EL (cell line): ENCODE measurements around the gene MBP.
"Not testable (repeated sequence)": the region's sequence is repeated elsewhere in the genome, so short reads cannot be mapped to it uniquely, and the experiment has no call there.

ENCODE experiments used
- DNase-seq: peaks from one replicate; pipeline ENCODE4 v3.0.0-alpha.2; 2016

The MBP gene

GRCh38 chr18:76982038-76982437 is 150.5 kb downstream of the MBP start:
- DNase-seq = no peak

- no peak for DNase-seq
Measured at GRCh38 chr18:76981396-76981968, 151.1 kb downstream of the MBP start.

DNA sequence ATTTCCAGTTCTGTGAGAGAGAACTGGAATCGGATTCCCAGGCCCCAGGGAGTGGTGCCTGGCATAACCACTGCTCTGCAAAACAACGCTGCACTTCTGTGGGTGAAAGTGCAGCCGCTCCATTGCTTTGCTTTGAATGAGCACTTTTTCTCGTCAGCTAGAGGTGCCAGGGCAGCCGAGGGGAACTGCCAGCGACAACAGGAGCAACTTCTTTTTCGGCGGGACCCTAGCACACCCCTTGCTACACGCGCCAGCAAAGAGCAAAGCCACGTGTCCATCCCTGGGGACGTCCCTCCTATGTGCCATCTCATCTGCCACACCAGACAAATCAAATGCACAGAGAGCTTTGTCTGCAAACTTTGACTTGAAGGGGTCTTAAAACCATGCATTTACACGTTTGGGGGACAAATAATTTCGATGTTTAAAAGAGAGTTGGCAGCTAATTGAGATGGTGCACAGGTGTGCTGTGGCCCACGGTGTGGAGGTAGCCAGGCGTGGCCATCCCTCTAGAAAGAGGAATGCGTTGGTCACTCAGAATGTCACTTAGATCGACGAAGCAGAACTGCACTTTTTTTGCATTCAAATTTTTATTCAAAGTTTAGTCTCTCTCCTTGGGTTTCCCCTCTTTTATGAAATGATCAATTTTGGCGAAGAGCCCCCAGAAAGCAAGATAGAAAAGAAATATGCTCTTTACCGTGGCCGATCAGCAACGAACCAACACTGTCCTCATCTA is 151.8 kb downstream of the MBP start:
- no peak for DNase-seq

- DNase-seq = no peak
Measured at GRCh38 chr18:76979906-76980305, 152.7 kb downstream of the MBP start.

GRCh38 chr18:76979111-76979751 is 153.4 kb downstream of the MBP start:
- DNase-seq = no peak

DNA sequence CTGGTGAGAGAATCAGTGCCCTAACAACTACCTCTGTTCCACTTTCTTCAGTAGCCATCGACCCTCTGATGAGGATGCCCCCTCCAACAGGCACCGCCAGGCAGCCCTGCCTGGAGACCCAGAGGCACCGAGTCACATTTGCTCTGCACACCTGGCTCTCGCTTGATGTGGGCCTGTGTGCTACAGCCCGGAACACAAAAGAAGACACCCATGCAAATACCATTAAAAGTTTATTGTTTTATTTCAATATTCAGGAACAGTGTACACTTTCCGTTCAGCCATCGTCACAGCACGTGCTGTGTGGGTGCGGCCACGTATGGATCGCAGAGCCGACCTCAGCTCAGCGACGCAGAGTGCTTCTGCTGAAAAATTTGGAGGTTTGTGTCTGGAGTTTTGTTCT is 154.0 kb downstream of the MBP start:
- no peak for DNase-seq

DNA sequence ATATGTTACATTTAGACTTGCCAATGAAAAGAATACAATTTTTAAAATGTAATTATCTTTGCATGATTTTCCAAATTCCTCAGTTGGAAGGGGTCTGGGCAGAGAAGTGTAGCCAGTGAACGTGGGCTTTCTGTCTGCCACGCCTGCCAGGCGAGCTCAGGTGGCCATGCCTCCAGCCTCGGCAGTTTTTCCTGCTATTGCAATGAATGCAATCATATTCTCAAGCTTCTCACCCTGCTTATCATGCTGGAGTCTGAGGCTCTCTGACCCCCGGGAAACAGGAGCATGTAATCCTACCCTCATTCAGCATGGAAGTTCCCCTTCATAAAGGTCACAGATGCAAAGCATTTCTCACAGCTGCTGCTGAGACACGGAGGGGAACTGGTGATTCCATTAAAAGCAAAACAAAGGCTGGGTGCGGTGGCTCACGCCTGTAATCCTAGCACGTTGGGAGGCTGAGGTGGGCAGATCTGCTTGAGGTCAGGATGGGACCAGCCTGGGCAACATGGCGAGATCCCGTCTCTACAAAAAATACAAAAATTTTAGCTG is 154.8 kb downstream of the MBP start:
- DNase-seq = no peak

DNA sequence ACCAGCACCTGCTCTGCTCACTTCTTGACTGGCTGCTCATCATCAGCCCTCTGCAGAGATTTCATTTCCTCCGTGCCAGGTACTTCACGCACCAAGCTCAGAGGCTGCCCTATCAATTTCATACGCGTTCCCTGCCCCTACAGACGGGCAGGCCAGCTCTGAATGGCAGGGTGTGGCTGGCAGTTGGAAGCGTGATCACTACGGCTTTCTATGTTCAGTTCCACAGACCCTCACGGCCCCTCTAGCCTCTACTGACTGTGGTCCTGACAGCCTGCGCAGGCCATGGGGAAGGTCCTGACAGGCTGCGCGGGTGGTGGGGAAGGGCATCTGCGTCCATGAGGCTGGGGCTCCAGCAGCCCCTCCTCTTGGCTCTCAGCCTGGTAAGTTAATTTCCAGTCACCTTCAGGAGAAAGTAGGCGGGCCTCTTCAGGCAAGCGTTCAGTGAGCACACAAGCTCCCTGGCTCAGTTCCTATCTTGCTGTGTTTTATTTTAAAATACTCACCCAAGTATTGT is 155.4 kb downstream of the MBP start:
- DNase-seq = no peak

DNA sequence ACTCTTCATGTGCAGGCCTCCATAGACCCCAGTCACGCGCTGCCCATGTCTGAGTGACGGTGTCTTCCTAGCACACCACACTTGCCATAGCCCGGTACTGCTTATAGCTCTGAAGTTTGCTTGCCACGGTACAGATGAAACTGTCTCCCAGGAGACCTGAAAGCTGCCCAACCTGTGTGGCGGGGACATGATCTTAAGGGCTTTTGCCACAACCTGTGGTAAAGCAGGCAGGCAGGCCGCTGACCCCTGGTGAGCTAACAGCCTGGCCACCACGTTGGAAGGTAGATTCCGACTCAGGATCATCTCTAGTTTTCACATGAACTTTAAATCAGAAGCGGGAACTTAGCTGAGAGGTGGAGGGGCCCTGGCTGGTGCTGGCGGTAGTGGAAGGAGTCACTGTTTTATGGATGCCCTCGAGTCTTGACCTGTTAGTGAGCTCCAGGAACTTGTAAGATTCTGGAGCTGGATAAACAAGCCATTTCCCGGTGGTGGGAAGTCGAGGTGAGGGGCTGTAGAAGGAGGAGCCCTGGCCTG is 156.9 kb downstream of the MBP start:
- no peak for DNase-seq

- DNase-seq = no peak
Measured at GRCh38 chr18:76974386-76974785, 158.2 kb downstream of the MBP start.

- no peak for DNase-seq
Measured at GRCh38 chr18:76973520-76974266, 158.9 kb downstream of the MBP start.

DNA sequence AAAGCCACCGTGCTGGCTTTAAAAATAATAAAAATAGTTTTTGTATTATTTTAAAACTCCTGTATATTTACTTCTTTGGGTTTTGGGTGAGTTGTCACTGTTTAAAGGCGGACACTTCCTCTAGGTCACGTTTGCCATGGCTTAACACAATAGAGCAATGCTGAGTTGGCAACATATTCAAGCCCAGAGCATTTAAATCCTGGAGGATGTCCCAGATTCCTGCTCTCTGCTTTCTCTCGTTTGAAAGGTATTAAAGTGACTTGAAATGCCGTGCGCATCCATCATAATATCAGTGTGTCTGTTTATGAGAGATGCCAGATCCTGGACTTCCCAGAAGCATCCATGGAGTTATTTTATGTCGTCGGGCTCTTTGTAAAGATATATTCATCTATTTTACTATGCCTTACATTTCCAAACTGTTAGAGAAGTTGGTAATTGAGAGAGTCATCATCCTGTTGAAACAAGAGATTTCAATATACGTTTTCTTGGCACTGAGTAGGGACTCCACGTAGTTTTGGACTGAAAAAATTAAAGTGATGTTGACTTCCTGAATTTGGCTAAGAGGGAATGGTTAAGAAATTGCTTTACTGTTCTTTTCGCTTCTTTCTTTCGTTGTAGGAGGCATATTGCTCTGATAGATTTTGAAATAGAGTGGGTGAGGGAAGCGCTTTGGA is 159.6 kb downstream of the MBP start:
- DNase-seq = no peak

DNA sequence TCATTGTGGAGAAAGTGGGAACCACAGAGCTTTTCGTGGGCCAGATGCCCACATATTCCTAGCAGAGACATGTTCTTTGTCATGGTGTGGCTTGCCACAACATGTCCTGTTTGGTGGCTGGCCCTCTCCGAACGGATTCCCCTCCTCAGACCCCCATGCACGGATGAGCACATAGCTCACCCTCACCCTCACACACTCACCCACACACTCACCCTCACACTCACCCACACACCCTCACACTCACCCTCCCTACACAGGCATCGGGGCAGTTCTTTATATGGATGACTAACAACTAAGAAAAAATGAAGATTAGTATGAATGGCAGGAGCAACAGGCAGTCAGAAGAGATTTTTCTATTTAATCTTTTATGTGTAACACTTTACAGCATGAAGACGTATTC is 160.3 kb downstream of the MBP start:
- DNase-seq = no peak

DNA sequence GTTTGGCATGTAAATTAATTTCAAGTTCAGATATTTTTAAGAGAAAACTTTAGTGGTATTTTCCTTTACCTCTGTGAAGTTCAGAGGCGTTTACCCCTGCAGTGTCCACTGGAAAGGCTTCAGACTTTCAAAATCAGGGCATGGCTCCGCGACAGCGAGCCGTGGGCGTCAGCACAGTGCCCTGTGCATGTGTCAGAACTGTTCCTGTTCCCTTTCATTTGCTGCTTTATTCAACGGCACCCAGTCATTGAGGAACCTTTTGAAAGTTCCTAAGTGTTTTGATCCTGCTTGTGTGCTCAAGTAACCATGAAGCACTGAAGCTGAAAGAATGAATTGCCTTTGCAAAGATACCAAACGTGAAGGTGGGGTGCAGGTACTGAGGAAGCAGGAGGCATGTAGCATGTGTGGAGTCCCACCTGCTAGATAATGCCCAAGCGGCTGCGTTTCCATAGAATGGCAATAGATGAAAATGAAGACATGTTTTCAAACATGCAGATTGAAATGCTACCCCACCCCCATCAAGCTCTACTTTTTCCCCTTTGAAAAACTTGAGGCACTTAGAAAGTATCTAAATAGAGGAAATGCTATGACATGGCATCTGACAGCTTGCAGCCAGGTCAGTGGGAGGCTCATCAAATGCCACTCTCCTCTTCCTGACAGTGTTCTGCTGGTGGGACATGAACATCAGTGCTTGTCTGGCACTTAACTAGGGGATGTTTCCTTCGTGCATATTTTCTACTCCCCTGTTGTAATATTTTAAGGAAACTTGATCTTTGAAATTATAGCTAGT is 161.6 kb downstream of the MBP start:
- DNase-seq = no peak

GRCh38 chr18:76967721-76968472 is 164.7 kb downstream of the MBP start:
- no peak for DNase-seq

DNA sequence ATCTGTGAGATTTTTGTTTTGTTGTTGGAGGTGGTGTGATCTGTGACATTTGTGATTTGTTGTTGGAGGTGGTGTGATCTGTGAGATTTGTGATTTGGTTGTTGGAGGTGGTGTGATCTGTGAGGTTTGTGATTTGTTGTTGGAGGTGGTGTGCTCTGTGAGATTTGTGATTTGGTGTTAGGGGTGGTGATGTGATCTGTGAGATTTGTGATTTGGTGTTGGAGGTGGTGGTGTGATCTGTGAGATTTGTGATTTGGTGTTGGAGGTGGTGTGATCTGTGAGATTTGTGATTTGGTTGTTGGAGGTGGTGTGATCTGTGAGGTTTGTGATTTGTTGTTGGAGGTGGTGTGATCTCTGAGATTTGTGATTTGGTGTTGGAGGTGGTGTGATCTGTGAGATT is 165.3 kb downstream of the MBP start:
- DNase-seq = not testable (repeated sequence)

DNA sequence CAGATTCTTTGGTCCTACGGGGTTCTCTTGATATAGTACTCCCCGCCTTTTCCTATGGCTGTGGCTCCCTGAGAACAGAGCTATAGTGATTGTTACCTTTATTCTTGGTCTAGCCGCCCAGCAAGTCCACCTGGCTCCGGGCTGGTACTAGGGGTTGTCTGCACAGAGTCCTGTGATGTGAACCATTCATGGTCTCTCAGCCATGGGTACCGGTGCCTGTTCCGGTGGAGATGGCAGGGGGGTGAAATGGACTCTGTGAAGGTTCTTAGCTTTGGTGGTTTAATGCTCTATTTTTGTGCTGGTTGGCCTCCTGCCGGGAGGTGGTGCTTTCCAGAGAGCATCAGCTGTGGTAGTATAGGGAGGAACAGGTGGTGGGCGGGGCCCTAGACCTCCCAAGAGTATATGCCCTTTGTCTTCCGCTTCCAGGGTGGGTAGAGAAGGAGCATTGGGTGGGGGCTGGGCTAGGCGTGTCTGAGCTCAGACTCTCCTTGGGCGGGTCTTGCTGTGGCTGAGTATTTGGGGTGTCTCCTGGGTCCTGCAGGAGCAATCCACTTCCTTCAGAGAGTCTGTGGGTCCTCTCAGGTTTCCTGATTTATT is 166.9 kb downstream of the MBP start:
- not testable (repeated sequence) for DNase-seq

DNA sequence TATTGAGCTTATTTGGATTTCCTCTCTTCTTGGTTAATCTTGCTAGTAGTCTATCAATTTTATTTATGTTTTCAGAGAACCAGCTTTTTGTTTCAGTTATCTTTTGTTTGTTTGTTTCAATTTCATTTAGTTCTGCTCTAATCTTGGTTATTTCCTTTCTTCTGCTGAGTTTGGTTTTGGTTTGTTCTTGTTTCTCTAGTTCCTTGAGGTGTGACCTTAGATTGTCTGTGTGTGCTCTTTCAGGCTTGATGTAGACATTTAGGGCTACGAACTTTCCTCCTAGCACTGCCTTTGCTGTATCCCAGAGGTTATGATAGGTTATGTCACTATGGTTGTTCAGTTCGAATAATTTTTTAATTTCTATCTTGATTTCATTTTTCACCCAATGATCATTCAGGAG is 168.6 kb downstream of the MBP start:
- DNase-seq = no peak

- no peak for DNase-seq
Measured at GRCh38 chr18:76962851-76963250, 169.7 kb downstream of the MBP start.

- DNase-seq = no peak
Measured at GRCh38 chr18:76960528-76961035, 172.0 kb downstream of the MBP start.
